ENCODE results near the gene SMAD1. TPM values are rescaled to one million over a fixed set of nuclear protein-coding genes. Genes with fewer than 3 reads are reported as not detected.

SMAD1 gene
- total RNA-seq, 1 experiment from 2014 or later: 15.4 TPM

DNA sequence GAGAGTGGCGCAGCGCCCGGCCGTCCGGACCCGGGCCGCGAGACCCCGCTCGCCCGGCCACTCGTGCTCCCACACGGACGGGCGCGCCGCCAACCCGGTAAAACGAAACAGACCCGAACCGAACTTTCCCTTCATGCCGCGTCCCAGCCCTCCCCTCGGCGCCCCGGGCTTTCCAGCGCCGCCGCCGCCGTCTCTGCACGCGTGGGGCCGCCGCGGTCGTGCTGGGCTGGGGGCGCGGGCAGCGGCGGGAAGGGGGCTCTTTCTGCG lies 222 bp downstream of the SMAD1 start:
- ATAC-seq: no peak
- H3K4me3 Mint-ChIP-seq: peak overlapping the region; percentile 85; the same call in 1 of the 2 replicates
- no peak overlapping the region for H3K27ac Mint-ChIP-seq
- peaks cover 17% of the 10 kb centered on the region for H3K4me1 Mint-ChIP-seq
- peaks cover 5% of the 10 kb centered on the region; the same call in 1 of the 2 replicates for H3K36me3 Mint-ChIP-seq
- peaks cover 7% of the 10 kb centered on the region for H3K9me3 Mint-ChIP-seq
- no peak for DNase-seq (ENCODE audit: low spot score)
- CTCF ChIA-PET: no interaction called here
- H3K27me3 Mint-ChIP-seq (ENCODE audit: low read depth): peaks cover 13% of the 10 kb centered on the region
- POLR2A ChIA-PET: no interaction called here
- TF ChIP-seq TEAD4 (CRISPR knock-in tag; IDR thresholded peaks at IDR 0.05) (no peak), ZNF121 (CRISPR knock-in tag; IDR thresholded peaks at IDR 0.05) (no peak), ESRRA (CRISPR knock-in tag; IDR thresholded peaks at IDR 0.05; ENCODE audit: borderline replicate concordance) (0 out of 2 replicates have a peak, but pooled peaks have one; percentile 6), CREM (CRISPR knock-in tag; IDR thresholded peaks at IDR 0.05) (no peak), FOXJ3 (CRISPR knock-in tag; IDR thresholded peaks at IDR 0.05; ENCODE audit: borderline replicate concordance) (no peak), ELF4 (CRISPR knock-in tag; IDR thresholded peaks at IDR 0.05; ENCODE audit: low read depth) (no peak), CBFB (CRISPR knock-in tag; IDR thresholded peaks at IDR 0.05; ENCODE audit: low read depth) (no peak), ATF6 (CRISPR knock-in tag; IDR thresholded peaks at IDR 0.05) (no peak), E2F1 (CRISPR knock-in tag; IDR thresholded peaks at IDR 0.05) (no peak), GTF2I (CRISPR knock-in tag; conservative IDR thresholded peaks at IDR 0.05) (no peak), TCF7 (CRISPR knock-in tag; IDR thresholded peaks at IDR 0.05; ENCODE audit: low read depth) (no peak), IRF2 (CRISPR knock-in tag; IDR thresholded peaks at IDR 0.05; ENCODE audit: borderline replicate concordance, low read depth) (no peak), MXD4 (CRISPR knock-in tag; IDR thresholded peaks at IDR 0.05; ENCODE audit: borderline replicate concordance) (no peak), JAZF1 (CRISPR knock-in tag; IDR thresholded peaks at IDR 0.05) (no peak), ZNF416 (CRISPR knock-in tag; IDR thresholded peaks at IDR 0.05) (no peak), SOX15 (CRISPR knock-in tag; IDR thresholded peaks at IDR 0.05) (no peak), HMGXB4 (CRISPR knock-in tag; IDR thresholded peaks at IDR 0.05) (0 out of 2 replicates have a peak, but pooled peaks have one; percentile 64), SMAD4 (CRISPR knock-in tag; IDR thresholded peaks at IDR 0.05) (no peak), TP53 (CRISPR knock-in tag; IDR thresholded peaks at IDR 0.05) (no peak), EMX1 (CRISPR knock-in tag; IDR thresholded peaks at IDR 0.05) (no peak), NFATC4 (CRISPR knock-in tag; IDR thresholded peaks at IDR 0.05) (no peak), FOXP1 (CRISPR knock-in tag; IDR thresholded peaks at IDR 0.05; ENCODE audit: borderline replicate concordance) (0 out of 2 replicates have a peak, but pooled peaks have one; percentile 0), TEAD1 (CRISPR knock-in tag; IDR thresholded peaks at IDR 0.05) (no peak)
- TF ChIP-seq, protein P1, sequence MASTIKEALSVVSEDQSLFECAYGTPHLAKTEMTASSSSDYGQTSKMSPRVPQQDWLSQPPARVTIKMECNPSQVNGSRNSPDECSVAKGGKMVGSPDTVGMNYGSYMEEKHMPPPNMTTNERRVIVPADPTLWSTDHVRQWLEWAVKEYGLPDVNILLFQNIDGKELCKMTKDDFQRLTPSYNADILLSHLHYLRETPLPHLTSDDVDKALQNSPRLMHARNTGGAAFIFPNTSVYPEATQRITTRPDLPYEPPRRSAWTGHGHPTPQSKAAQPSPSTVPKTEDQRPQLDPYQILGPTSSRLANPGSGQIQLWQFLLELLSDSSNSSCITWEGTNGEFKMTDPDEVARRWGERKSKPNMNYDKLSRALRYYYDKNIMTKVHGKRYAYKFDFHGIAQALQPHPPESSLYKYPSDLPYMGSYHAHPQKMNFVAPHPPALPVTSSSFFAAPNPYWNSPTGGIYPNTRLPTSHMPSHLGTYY (CRISPR knock-in tag; IDR thresholded peaks at IDR 0.05): no peak
- TF ChIP-seq, protein P2, sequence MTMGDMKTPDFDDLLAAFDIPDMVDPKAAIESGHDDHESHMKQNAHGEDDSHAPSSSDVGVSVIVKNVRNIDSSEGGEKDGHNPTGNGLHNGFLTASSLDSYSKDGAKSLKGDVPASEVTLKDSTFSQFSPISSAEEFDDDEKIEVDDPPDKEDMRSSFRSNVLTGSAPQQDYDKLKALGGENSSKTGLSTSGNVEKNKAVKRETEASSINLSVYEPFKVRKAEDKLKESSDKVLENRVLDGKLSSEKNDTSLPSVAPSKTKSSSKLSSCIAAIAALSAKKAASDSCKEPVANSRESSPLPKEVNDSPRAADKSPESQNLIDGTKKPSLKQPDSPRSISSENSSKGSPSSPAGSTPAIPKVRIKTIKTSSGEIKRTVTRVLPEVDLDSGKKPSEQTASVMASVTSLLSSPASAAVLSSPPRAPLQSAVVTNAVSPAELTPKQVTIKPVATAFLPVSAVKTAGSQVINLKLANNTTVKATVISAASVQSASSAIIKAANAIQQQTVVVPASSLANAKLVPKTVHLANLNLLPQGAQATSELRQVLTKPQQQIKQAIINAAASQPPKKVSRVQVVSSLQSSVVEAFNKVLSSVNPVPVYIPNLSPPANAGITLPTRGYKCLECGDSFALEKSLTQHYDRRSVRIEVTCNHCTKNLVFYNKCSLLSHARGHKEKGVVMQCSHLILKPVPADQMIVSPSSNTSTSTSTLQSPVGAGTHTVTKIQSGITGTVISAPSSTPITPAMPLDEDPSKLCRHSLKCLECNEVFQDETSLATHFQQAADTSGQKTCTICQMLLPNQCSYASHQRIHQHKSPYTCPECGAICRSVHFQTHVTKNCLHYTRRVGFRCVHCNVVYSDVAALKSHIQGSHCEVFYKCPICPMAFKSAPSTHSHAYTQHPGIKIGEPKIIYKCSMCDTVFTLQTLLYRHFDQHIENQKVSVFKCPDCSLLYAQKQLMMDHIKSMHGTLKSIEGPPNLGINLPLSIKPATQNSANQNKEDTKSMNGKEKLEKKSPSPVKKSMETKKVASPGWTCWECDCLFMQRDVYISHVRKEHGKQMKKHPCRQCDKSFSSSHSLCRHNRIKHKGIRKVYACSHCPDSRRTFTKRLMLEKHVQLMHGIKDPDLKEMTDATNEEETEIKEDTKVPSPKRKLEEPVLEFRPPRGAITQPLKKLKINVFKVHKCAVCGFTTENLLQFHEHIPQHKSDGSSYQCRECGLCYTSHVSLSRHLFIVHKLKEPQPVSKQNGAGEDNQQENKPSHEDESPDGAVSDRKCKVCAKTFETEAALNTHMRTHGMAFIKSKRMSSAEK (CRISPR knock-in tag; IDR thresholded peaks at IDR 0.05; ENCODE audit: borderline replicate concordance): no peak
- TF ChIP-seq, protein P3, sequence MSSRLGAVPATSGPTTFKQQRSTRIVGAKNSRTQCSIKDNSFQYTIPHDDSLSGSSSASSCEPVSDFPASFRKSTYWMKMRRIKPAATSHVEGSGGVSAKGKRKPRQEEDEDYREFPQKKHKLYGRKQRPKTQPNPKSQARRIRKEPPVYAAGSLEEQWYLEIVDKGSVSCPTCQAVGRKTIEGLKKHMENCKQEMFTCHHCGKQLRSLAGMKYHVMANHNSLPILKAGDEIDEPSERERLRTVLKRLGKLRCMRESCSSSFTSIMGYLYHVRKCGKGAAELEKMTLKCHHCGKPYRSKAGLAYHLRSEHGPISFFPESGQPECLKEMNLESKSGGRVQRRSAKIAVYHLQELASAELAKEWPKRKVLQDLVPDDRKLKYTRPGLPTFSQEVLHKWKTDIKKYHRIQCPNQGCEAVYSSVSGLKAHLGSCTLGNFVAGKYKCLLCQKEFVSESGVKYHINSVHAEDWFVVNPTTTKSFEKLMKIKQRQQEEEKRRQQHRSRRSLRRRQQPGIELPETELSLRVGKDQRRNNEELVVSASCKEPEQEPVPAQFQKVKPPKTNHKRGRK (CRISPR knock-in tag; IDR thresholded peaks at IDR 0.05; ENCODE audit: borderline replicate concordance): no peak
- TF ChIP-seq, protein P4, sequence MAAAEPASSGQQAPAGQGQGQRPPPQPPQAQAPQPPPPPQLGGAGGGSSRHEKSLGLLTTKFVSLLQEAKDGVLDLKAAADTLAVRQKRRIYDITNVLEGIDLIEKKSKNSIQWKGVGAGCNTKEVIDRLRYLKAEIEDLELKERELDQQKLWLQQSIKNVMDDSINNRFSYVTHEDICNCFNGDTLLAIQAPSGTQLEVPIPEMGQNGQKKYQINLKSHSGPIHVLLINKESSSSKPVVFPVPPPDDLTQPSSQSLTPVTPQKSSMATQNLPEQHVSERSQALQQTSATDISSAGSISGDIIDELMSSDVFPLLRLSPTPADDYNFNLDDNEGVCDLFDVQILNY (CRISPR knock-in tag; IDR thresholded peaks at IDR 0.05): peak; percentile 23; the same call in 1 of the 2 replicates
